Right lung (tissue), 5 donors: ENCODE measurements around the gene PDLIM3. TPM values are rescaled to one million over a fixed set of nuclear protein-coding genes. Genes with fewer than 3 reads are reported as not detected.
"Not testable (repeated sequence)": the region's sequence is repeated elsewhere in the genome, so short reads cannot be mapped to it uniquely, and the experiment has no call there.

Experiments
- DNase-seq, 2 donors: peaks; one replicate each; pipeline ENCODE4 v3.0.0-alpha.2; 2013
- polyA plus RNA-seq, 5 donors: library from polyadenylated mRNA; unstranded; fragments of 120-200 nt; gene quantifications; one replicate each; pipeline versions ENCODE4 v1.2.1 to v1.2.3, GENCODE V29; 2013; ENCODE audit warnings: inconsistent platforms in 1 of 5, low replicate concordance in 1 of 5; ENCODE audit not compliant: insufficient read length in 5 of 5, insufficient read depth in 1 of 5

PDLIM3 gene
- polyA plus RNA-seq, 5 donors, result 15.1 to 33.2 (median 18.8) TPM

DNA sequence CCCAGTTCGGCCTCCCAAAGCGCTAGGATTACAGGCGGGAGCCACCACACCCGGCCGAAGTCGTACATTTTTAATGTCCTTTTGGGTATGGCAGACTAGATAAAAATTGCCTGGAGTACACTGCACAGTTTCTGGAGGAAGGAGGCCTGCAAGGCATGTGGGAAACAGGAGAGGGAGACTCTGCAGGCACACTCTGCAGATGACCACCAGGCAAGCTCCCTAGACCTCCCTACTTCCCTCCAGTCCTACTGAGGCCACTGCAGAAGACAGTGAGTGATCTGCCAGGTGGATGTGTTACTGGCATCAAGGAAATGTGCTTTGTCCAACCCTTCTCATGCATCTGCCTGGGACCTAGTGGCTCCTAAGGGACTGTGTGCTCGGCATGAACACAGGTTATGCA, 11.4 kb downstream of the PDLIM3 start:
- DNase-seq, result no peak

GRCh38 chr4:185522451-185522850, 12.9 kb downstream of the PDLIM3 start:
- DNase-seq, result no peak

DNA sequence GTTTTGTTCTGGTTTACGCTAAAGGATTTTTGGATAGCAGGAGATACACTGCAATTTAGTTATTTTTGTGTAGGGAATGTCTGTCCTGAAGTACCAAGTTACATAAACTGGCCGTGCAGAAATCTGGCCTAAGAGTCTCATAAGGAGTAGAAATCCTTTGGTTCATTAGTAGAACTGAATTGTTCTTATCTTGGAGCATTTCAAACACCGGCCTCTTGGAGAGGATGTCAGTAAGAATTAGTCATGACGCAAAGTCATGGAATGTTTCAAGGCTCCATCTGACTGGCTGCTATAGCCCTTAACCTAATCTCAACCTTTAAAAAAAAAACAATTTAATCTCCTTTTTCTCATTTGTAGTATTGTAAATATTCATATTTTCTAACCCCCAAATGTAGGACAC, 15.2 kb downstream of the PDLIM3 start:
- no peak for DNase-seq

DNA sequence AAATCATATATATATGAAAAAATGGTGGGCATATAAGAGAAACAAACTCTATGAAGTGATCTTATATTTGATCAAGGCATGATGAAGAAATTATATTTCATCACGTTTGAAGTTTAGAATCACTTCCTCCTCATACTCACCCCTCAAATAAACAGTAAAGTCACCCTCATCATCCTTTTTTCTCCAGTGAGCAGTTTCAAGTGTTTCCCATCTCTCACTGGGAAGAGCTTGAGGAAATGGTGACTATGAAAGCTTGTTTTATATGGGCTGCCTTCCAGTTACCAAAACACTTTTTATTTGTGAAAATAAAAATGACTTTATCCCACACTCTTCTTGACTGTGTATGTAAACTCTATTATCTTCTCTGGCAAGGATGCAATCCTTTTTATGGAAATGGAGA, 16.8 kb downstream of the PDLIM3 start:
- DNase-seq, result no peak

- no peak for DNase-seq
These were observed 17.2 kb downstream of the PDLIM3 start for GRCh38 chr4:185518069-185518468.

DNA sequence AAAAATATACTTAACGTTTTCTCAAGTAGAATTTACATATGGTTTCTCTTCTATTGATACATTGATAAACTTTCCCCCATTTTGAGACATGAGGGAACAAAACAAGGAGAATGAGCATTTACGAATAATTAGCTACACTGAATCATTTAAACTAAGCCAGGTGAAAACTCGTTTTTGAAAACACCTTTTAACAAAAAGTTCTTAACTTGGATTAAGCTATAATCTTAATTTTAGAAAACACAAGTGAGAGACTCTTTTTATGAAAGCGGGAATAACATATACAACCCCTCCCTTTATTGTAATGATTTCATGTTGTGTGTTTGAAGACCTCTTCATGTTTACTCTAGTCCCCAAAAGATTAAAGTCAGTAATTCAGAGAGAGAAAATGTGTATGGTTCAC, 20.1 kb downstream of the PDLIM3 start:
- no peak for DNase-seq

GRCh38 chr4:185514182-185514697, 21.1 kb downstream of the PDLIM3 start:
- no peak for DNase-seq

DNA sequence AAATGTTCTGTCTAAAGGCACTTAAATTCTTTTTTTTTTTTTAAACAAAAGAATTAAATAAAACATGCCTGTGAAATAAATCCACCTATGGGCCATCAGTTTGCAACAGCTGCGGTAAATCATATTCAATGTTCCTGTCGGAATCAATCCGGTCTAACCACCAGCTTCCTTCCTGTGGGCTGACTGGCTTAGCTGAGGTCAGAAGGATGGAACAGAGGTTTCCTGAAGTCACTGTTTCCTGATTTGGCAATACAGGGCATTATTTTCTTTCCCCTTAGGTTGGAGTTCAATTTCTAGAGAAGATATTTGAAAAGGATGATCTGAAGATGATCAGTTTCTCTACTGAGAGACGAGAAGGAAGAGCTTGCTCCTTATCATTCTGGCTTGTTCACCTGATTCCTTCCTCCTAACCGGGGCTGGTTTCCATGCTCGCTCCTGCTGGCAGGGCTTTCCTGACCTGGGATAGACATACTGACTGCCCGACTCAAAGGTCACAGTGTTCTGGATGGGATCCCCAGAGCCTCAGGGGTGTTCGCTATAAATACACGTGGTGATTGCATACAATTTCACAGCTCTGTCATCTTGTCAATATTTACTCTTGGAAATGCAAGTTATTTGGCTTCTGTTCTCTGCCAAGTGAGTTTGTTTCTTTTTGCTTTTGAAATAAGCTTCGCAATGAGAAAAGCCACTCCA, 21.7 kb downstream of the PDLIM3 start:
- DNase-seq, result peak in 1 of 2 donors; percentile 29

DNA sequence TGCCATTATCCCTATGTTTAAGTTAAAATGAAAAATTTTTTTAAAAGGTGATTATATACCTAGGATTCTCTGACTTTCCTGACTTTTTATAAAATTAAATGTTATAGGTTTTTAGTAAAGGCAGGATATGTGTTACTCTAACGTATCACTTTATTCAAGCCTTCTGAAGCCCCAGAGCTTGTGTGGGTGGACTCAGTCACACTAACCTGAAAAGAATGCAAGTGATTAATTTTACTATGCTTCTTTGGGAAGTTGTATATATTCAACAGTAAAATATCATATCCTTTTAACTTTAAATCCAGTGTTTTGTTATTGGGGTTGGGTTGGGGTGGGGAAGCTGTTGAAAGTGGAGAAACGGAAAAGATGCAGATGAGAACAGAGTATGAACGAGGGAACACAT, 22.8 kb downstream of the PDLIM3 start:
- DNase-seq, result no peak

GRCh38 chr4:185511243-185511642, 24.1 kb downstream of the PDLIM3 start:
- not testable (repeated sequence) for DNase-seq

DNA sequence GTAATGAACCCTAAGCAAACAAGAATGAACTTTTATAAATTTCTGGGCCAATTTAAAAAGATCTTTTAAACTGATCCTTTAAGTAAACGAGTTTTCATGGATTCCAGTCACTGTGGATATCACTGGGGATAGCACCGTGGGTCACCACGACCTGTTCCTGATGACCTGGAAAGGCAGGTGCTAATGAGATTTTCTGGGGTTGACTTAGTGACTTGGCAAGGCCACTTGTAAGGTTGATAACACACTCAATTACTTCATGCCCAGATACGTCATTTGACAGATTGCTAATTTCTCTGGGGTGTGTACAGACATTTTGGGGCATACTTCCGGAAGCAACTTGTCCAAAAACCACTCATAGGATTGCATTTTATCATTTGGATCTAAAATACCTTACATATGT, 24.5 kb downstream of the PDLIM3 start:
- DNase-seq, result no peak

DNA sequence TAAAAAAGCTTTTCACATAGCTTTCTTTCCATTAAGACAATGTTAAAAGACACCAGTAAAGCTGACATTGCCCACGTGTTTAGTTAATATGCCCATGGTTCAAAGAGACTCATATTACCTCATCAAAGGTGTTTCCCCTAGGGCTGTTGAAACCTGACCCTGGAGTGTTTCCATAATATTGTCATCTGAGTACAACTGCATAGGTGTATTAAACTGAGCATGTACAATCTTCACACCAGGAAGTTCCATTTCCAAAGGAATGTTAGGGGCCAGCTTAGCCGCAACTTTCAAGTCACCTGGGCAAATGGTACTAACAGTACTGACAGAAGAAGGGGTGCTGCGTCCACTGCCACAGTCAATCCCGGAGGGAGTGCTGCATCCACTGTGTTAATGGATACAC, 27.1 kb downstream of the PDLIM3 start:
- peak in 1 of 2 donors; percentile 17 for DNase-seq

DNA sequence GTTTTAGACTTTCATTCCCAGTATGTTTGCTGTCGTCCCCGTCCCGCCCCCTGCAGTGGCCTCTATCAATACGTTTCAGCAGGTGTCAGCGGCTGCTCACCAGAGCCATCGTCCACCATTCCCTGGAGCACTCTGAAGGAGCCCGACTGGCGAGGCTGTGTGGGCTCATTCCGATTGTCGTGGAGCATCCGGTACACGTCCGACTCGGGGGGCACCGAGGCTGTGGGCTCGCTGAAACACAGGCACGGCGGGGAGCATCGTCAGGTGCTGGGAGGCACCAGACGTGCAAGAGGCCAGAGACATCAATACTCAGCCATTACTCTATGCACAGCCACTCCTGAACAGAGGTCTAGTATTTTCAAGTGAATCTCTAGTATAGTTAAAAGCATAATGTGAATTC, 28.9 kb downstream of the PDLIM3 start:
- no peak for DNase-seq

DNA sequence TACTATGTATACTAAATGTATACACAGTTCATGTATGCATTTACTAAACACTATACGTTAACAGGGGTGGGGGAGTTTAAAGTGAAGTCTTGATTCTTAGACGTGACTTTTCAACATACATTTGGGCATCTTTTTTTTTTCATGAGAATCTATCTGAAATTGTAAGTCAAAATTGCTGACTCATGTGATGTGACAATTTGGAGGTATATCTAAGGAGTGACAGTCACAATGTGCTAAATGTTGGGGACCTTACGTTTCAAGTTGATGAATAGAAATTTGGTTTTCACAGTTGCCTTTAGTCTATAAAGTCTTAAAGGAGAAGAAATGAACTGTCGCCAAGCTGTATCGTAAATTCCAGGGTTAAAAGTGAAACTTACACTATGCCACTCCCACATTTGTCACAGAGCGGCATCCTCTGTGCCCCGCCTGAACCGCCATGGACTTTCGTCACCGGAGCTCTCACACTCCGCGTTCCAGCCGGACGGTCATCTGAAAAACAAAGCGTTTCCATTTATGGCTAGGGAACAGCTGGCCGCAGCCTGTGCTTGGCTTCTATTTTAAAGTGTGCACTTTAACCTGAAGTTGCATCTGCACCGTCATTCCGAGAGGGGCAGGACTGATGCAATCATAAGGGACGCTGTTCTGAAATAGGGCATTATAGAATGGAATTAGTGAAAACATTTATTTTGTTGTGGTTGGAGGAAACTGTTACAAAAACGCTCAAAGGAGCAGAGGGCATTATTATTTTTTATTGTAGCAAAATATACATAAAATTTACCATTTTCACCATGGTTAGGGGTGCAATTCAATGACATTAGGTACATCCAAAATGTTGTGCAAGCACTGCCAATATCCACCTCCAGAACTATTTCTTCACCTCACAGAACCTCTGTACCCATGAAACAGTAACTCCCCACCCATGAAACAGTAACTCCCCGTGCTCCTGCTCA, 30.9 kb downstream of the PDLIM3 start:
- peak; percentile 90 to 92 for DNase-seq

- no peak for DNase-seq
These were observed 32.9 kb downstream of the PDLIM3 start for GRCh38 chr4:185502386-185502785.

DNA sequence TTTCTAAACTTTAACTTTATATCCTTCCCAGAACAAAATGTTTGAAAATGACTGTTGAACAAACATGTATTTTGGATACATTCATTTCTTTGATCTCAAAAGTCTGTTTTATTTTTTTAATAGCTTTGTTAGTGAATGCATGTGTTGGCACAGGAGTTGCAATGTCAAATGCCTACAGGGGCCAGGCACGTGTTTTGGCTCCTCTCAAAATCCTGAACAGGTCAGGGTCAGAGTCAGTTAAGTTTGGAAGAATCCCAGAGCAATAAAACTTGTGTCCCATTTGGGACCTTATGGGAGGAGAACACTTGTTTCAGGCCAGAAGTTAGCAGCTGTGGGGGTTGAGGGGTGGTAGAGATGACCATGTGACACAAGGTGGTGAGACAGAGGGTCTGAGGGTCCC, 34.7 kb downstream of the PDLIM3 start:
- no peak for DNase-seq

- DNase-seq, result no peak
These were observed 35.3 kb downstream of the PDLIM3 start for GRCh38 chr4:185500035-185500434.

- no peak for DNase-seq
These were observed 46.7 kb downstream of the PDLIM3 start for GRCh38 chr4:185488650-185489049.

DNA sequence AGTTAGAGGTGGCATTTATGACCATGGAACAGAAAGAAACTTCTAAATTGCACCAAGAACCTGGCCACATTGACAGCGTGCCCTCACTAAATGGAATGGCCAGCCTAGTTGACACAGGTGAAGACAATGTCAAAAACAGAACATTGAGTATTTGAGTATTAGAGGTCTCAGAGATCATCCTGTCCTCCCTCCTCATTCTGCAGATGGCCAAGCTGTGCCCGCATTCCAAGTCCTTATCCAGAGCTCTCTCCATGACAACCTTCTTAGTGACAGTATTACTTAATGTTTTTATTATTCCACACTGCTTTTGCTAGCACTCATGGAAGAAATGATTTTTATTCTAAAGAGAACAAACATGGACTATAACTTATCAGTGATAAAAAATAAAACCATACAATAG, 53.9 kb downstream of the PDLIM3 start:
- DNase-seq, result no peak

- DNase-seq, result no peak
These were observed 55.1 kb downstream of the PDLIM3 start for GRCh38 chr4:185480016-185480732.

GRCh38 chr4:185479507-185479971, 55.8 kb downstream of the PDLIM3 start:
- DNase-seq, result no peak

DNA sequence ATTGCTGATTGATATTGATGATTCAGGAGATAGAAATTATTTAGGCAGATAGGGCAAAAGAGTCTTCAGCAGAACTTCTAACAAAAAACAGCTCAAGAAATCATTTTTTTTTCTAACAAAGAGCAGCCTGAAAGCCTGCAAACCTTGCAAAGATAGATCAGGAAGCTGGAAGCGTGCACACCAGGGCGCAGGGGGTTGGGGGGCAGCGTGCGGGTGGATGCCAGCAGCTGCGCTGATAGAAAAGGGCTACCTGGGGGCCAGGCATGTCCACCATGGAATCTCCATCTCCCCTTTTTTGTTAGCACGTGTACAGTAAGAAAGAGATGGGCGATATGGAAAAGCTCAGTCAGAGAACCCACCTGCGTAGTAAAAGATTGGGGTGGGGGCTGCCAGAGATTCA, 62.1 kb downstream of the PDLIM3 start:
- no peak for DNase-seq
